WTC11 (cell line): ENCODE results near the gene ADD1. TPM values are rescaled to one million over a fixed set of nuclear protein-coding genes. Genes with fewer than 3 reads are reported as not detected.

Source experiments
- ATAC-seq: fragments of 200-7000 bp; cut with Tn5 transposase; 2 replicates; pipeline ENCODE4 v1.10.0; 2021; ENCODE audit warnings: mild to moderate bottlenecking, moderate library complexity
- CTCF ChIA-PET: fragments of 300-600 bp; sonication (Branson Sonifier 250); formaldehyde crosslinking; loops from one replicate; lab custom pipeline; 2021; ENCODE audit warnings: antibody characterized with exemption; lab: Charles Lee
- POLR2A ChIA-PET: fragments of 350-600 bp; sonication (Branson Sonifier 250); formaldehyde crosslinking; loops from one replicate; lab custom pipeline; 2021; ENCODE audit warnings: antibody characterized with exemption; lab: Charles Lee
- DNase-seq: peaks from one replicate; pipeline ENCODE4 v3.0.0; 2021; ENCODE audit warnings: low spot score
- H3K27ac Mint-ChIP-seq: 2 replicates; pipeline ENCODE4 v1.8.0; 2021; ENCODE audit warnings: mixed read lengths
- H3K27me3 Mint-ChIP-seq: 2 replicates; pipeline ENCODE4 v1.8.0; 2021; ENCODE audit warnings: low read depth, mild to moderate bottlenecking, moderate library complexity, mixed read lengths
- H3K36me3 Mint-ChIP-seq: 2 replicates; pipeline ENCODE4 v1.8.0; 2021; ENCODE audit warnings: mixed read lengths
- H3K4me1 Mint-ChIP-seq: 2 replicates; pipeline ENCODE4 v1.8.0; 2022; ENCODE audit warnings: mixed read lengths
- H3K4me3 Mint-ChIP-seq: 2 replicates; pipeline ENCODE4 v1.8.0; 2021; ENCODE audit warnings: mild to moderate bottlenecking, moderate library complexity, mixed read lengths
- H3K9me3 Mint-ChIP-seq: 2 replicates; pipeline ENCODE4 v1.8.0; 2021; ENCODE audit warnings: mixed read lengths
- CREB1 ChIP-seq: sonication (generic); formaldehyde crosslinking; IDR thresholded peaks from 2 replicates; pipeline ENCODE4 v1.8.0; 2023; ENCODE audit warnings: mild to moderate bottlenecking, missing genetic modification reagents
- EMX1 ChIP-seq: fragments of 250-450 bp; sonication (Bioruptor Pico); IDR thresholded peaks from 2 replicates; pipeline ENCODE4 v1.8.0; 2021; ENCODE audit warnings: mild to moderate bottlenecking
- FOXJ3 ChIP-seq: sonication (generic); formaldehyde crosslinking; IDR thresholded peaks from 2 replicates; pipeline ENCODE4 v1.9.0; 2021; ENCODE audit warnings: missing genetic modification reagents, mild to moderate bottlenecking, borderline replicate concordance
- KAT7 ChIP-seq: sonication (generic); formaldehyde crosslinking; IDR thresholded peaks from 2 replicates; pipeline ENCODE4 v1.8.1; 2023; ENCODE audit warnings: missing genetic modification reagents, mild to moderate bottlenecking, borderline replicate concordance
- MYBL2 ChIP-seq: sonication (generic); formaldehyde crosslinking; IDR thresholded peaks from 2 replicates; pipeline ENCODE4 v1.8.1; 2023; ENCODE audit warnings: mild to moderate bottlenecking, moderate library complexity, missing genetic modification reagents
- NFE2L1 ChIP-seq: sonication (generic); formaldehyde crosslinking; IDR thresholded peaks from 2 replicates; pipeline ENCODE4 v1.8.1; 2023; ENCODE audit warnings: missing genetic modification reagents
- NR3C1 ChIP-seq: sonication (generic); formaldehyde crosslinking; conservative IDR thresholded peaks from 2 replicates; pipeline ENCODE4 v1.8.1; 2023; ENCODE audit warnings: low read depth, mild to moderate bottlenecking, missing genetic modification reagents
- SMAD4 ChIP-seq: sonication (generic); formaldehyde crosslinking; IDR thresholded peaks from 2 replicates; pipeline ENCODE4 v1.8.0; 2022; ENCODE audit warnings: mild to moderate bottlenecking, missing genetic modification reagents
- TCF7 ChIP-seq: sonication (generic); formaldehyde crosslinking; IDR thresholded peaks from 2 replicates; pipeline ENCODE4 v1.8.0; 2022; ENCODE audit warnings: mild to moderate bottlenecking, low read depth, missing genetic modification reagents, moderate library complexity
- ZBTB21 ChIP-seq: sonication (generic); formaldehyde crosslinking; IDR thresholded peaks from 2 replicates; pipeline ENCODE4 v1.8.1; 2023; ENCODE audit warnings: mild to moderate bottlenecking, missing genetic modification reagents, borderline replicate concordance
- ZNF121 ChIP-seq: sonication (generic); formaldehyde crosslinking; IDR thresholded peaks from 2 replicates; pipeline ENCODE4 v1.8.0; 2023; ENCODE audit warnings: missing genetic modification reagents
- ZNF219 ChIP-seq: sonication (generic); formaldehyde crosslinking; IDR thresholded peaks from 2 replicates; pipeline ENCODE4 v1.8.0; 2023; ENCODE audit warnings: missing genetic modification reagents, mild to moderate bottlenecking, borderline replicate concordance
- ZNF317 ChIP-seq: sonication (generic); formaldehyde crosslinking; IDR thresholded peaks from 2 replicates; pipeline ENCODE4 v1.8.1; 2023; ENCODE audit warnings: low read depth, mild to moderate bottlenecking, moderate library complexity, missing genetic modification reagents, borderline replicate concordance
- ZNF416 ChIP-seq: fragments of 250-450 bp; sonication (Bioruptor Pico); IDR thresholded peaks from 2 replicates; pipeline ENCODE4 v1.9.0; 2021; ENCODE audit warnings: mild to moderate bottlenecking, inconsistent platforms
- total RNA-seq: library from RNA; stranded (reverse); gene quantifications from 3 replicates; pipeline ENCODE4 v1.2.3, GENCODE V29; 2021
- TF ChIP-seq, protein P1 (sequence below): sonication (generic); formaldehyde crosslinking; IDR thresholded peaks from 2 replicates; pipeline ENCODE4 v1.8.1; 2023; ENCODE audit warnings: mild to moderate bottlenecking, missing genetic modification reagents
- TF ChIP-seq, protein P2 (sequence below): sonication (generic); formaldehyde crosslinking; IDR thresholded peaks from 2 replicates; pipeline ENCODE4 v1.8.0; 2023; ENCODE audit warnings: missing genetic modification reagents, mild to moderate bottlenecking, borderline replicate concordance
- TF ChIP-seq, protein P3 (sequence below): sonication (generic); formaldehyde crosslinking; IDR thresholded peaks from 2 replicates; pipeline ENCODE4 v1.8.0; 2022; ENCODE audit warnings: mild to moderate bottlenecking, missing genetic modification reagents
- TF ChIP-seq, protein P4 (sequence below): sonication (generic); formaldehyde crosslinking; IDR thresholded peaks from 2 replicates; pipeline ENCODE4 v1.8.1; 2022; ENCODE audit warnings: missing genetic modification reagents, borderline replicate concordance
- TF ChIP-seq, protein P5 (sequence below): sonication (generic); formaldehyde crosslinking; IDR thresholded peaks from 2 replicates; pipeline ENCODE4 v1.8.1; 2023; ENCODE audit warnings: mild to moderate bottlenecking, moderate library complexity, missing genetic modification reagents
- TF ChIP-seq, protein P6 (sequence below): sonication (generic); formaldehyde crosslinking; IDR thresholded peaks from 2 replicates; pipeline ENCODE4 v1.8.1; 2022; ENCODE audit warnings: mild to moderate bottlenecking, missing genetic modification reagents, moderate library complexity, borderline replicate concordance

ADD1 gene
- total RNA-seq, 1 experiment from 2014 or later = 178 TPM

DNA sequence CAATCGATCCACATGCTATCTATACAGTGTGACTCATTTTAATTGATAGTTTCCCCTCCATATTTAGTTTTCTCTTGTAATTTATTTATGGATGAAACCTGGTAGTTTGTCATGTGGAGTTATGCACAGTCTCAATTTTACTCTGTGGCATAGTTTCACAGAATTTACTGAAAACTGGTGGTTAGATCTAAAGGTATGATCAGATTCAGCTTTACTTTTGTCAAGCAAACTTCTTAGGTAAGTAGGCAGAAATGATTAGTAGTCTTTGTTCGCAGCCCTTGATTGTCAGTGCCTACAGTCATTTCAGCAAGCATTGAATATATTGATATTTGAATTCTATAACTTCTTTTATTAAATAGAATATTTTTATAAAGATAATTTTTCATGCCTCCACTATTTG lies 2.5 kb downstream of the ADD1 start:
- ChIA-PET CTCF (no interaction called here), POLR2A (no interaction called here)
- DNase-seq (no peak), ATAC-seq (no peak)
- H3K9me3 Mint-ChIP-seq = no peaks in the 10 kb centered on the region
- peak overlapping the region; percentile 91 for H3K4me3 Mint-ChIP-seq
- peaks cover 36% of the 10 kb centered on the region for H3K4me1 Mint-ChIP-seq
- no peaks in the 10 kb centered on the region for H3K27me3 Mint-ChIP-seq
- no peak overlapping the region for H3K27ac Mint-ChIP-seq
- no peaks in the 10 kb centered on the region for H3K36me3 Mint-ChIP-seq
- TF ChIP-seq ZNF121 (CRISPR knock-in tag) (no peak), MYBL2 (CRISPR knock-in tag) (no peak), NFE2L1 (CRISPR knock-in tag) (no peak), ZNF416 (CRISPR knock-in tag) (no peak), CREB1 (no peak), ZNF219 (CRISPR knock-in tag) (no peak)
- TF ChIP-seq, protein P1, sequence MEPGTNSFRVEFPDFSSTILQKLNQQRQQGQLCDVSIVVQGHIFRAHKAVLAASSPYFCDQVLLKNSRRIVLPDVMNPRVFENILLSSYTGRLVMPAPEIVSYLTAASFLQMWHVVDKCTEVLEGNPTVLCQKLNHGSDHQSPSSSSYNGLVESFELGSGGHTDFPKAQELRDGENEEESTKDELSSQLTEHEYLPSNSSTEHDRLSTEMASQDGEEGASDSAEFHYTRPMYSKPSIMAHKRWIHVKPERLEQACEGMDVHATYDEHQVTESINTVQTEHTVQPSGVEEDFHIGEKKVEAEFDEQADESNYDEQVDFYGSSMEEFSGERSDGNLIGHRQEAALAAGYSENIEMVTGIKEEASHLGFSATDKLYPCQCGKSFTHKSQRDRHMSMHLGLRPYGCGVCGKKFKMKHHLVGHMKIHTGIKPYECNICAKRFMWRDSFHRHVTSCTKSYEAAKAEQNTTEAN (CRISPR knock-in tag) = no peak
- TF ChIP-seq, protein P2, sequence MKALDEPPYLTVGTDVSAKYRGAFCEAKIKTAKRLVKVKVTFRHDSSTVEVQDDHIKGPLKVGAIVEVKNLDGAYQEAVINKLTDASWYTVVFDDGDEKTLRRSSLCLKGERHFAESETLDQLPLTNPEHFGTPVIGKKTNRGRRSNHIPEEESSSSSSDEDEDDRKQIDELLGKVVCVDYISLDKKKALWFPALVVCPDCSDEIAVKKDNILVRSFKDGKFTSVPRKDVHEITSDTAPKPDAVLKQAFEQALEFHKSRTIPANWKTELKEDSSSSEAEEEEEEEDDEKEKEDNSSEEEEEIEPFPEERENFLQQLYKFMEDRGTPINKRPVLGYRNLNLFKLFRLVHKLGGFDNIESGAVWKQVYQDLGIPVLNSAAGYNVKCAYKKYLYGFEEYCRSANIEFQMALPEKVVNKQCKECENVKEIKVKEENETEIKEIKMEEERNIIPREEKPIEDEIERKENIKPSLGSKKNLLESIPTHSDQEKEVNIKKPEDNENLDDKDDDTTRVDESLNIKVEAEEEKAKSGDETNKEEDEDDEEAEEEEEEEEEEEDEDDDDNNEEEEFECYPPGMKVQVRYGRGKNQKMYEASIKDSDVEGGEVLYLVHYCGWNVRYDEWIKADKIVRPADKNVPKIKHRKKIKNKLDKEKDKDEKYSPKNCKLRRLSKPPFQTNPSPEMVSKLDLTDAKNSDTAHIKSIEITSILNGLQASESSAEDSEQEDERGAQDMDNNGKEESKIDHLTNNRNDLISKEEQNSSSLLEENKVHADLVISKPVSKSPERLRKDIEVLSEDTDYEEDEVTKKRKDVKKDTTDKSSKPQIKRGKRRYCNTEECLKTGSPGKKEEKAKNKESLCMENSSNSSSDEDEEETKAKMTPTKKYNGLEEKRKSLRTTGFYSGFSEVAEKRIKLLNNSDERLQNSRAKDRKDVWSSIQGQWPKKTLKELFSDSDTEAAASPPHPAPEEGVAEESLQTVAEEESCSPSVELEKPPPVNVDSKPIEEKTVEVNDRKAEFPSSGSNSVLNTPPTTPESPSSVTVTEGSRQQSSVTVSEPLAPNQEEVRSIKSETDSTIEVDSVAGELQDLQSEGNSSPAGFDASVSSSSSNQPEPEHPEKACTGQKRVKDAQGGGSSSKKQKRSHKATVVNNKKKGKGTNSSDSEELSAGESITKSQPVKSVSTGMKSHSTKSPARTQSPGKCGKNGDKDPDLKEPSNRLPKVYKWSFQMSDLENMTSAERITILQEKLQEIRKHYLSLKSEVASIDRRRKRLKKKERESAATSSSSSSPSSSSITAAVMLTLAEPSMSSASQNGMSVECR (CRISPR knock-in tag) = no peak
- TF ChIP-seq, protein P3, sequence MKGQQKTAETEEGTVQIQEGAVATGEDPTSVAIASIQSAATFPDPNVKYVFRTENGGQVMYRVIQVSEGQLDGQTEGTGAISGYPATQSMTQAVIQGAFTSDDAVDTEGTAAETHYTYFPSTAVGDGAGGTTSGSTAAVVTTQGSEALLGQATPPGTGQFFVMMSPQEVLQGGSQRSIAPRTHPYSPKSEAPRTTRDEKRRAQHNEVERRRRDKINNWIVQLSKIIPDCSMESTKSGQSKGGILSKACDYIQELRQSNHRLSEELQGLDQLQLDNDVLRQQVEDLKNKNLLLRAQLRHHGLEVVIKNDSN (CRISPR knock-in tag) = no peak
- TF ChIP-seq, protein P4, sequence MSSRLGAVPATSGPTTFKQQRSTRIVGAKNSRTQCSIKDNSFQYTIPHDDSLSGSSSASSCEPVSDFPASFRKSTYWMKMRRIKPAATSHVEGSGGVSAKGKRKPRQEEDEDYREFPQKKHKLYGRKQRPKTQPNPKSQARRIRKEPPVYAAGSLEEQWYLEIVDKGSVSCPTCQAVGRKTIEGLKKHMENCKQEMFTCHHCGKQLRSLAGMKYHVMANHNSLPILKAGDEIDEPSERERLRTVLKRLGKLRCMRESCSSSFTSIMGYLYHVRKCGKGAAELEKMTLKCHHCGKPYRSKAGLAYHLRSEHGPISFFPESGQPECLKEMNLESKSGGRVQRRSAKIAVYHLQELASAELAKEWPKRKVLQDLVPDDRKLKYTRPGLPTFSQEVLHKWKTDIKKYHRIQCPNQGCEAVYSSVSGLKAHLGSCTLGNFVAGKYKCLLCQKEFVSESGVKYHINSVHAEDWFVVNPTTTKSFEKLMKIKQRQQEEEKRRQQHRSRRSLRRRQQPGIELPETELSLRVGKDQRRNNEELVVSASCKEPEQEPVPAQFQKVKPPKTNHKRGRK (CRISPR knock-in tag) = no peak
- TF ChIP-seq, all 79 proteins: peak for 0

DNA sequence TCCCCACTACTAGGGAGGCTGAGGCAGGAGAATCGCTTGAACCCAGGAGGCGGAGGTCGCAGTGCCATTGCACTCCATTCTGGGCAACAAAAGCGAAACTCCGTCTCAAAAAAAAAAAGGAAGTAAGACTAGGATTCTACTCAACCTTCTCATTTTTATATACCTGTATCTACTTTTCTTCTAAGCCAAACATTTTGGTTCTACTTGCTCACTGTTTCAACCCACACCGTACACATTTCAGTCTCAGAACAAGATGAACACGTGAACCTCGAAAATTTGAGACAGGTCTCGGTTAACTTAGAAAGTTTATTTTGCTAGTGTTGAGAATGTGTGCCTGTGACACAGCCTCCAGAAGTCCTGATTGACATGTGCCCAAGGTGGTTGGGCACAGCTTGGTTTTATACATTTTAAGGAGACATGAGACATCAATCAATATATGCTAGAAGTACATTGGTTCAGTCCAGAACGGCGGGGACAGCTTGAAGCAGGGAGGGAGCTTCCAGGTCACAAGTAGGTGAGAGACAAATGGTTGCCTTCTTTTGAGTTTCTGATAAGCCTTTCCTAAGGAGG lies 3.7 kb downstream of the ADD1 start:
- ChIA-PET POLR2A (interaction anchor here (0.7 kb wide), 1 partner anchor 214 kb away, joined by 3 read pairs; no protein-coding TSS in a partner anchor), CTCF (no interaction called here)
- Mint-ChIP-seq H3K36me3 (no peaks in the 10 kb centered on the region), H3K4me3 (no peak overlapping the region), H3K27me3 (no peaks in the 10 kb centered on the region), H3K9me3 (no peaks in the 10 kb centered on the region), H3K27ac (peak overlapping the region; percentile 75), H3K4me1 (peaks cover 31% of the 10 kb centered on the region)
- DNase-seq = no peak
- ATAC-seq = no peak
- TF ChIP-seq ZNF317 (no peak), FOXJ3 (CRISPR knock-in tag) (no peak), EMX1 (no peak), KAT7 (no peak), TCF7 (CRISPR knock-in tag) (no peak), SMAD4 (CRISPR knock-in tag) (no peak), NR3C1 (CRISPR knock-in tag) (no peak), ZBTB21 (CRISPR knock-in tag) (no peak)
- TF ChIP-seq, protein P1 (CRISPR knock-in tag) = no peak
- TF ChIP-seq, protein P5, sequence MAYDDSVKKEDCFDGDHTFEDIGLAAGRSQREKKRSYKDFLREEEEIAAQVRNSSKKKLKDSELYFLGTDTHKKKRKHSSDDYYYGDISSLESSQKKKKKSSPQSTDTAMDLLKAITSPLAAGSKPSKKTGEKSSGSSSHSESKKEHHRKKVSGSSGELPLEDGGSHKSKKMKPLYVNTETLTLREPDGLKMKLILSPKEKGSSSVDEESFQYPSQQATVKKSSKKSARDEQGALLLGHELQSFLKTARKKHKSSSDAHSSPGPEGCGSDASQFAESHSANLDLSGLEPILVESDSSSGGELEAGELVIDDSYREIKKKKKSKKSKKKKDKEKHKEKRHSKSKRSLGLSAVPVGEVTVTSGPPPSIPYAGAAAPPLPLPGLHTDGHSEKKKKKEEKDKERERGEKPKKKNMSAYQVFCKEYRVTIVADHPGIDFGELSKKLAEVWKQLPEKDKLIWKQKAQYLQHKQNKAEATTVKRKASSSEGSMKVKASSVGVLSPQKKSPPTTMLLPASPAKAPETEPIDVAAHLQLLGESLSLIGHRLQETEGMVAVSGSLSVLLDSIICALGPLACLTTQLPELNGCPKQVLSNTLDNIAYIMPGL = no peak
- TF ChIP-seq, protein P6, sequence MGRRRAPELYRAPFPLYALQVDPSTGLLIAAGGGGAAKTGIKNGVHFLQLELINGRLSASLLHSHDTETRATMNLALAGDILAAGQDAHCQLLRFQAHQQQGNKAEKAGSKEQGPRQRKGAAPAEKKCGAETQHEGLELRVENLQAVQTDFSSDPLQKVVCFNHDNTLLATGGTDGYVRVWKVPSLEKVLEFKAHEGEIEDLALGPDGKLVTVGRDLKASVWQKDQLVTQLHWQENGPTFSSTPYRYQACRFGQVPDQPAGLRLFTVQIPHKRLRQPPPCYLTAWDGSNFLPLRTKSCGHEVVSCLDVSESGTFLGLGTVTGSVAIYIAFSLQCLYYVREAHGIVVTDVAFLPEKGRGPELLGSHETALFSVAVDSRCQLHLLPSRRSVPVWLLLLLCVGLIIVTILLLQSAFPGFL (CRISPR knock-in tag) = no peak
